ENCODE results near the gene FAM110D.

The FAM110D gene

GRCh38 chr1:26189331-26189730 is 30.5 kb downstream of the FAM110D start:
- DNase-seq (ENCODE audit: low spot score): no peak

GRCh38 chr1:26189751-26190275 is 30.9 kb downstream of the FAM110D start:
- no peak for DNase-seq (ENCODE audit: low spot score)

GRCh38 chr1:26190373-26190987 is 31.6 kb downstream of the FAM110D start, which contains the start of gene CATSPER4:
TSS of gene CATSPER4 (plus strand) at chr1:26190602. CDS start at chr1:26190628, 26 bp downstream.
- no peak for DNase-seq (ENCODE audit: low spot score)

- no peak for DNase-seq (ENCODE audit: low spot score)
Observed at GRCh38 chr1:26191739-26192138, 32.9 kb downstream of the FAM110D start.

DNA sequence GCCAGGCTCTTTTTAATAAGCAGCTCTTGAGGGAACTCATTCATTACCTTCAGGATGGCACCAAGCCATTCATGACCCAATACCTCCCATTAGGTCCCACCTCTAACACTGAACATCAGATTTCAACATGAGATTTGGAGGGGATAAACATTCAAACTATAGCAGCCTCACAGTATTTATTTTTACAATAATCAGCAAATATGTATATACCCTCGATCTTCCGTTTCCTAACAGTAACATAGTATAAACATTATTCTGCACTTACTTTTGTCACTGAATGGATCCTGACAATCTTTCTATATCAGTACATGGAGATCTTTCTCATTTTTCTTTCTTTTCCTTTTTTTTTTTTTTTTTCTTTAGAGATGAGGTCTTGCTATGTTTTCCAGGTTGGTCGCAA is 36.9 kb downstream of the FAM110D start:
- no peak for DNase-seq (ENCODE audit: low spot score)

- no peak for DNase-seq (ENCODE audit: low spot score)
Observed at GRCh38 chr1:26197301-26197700, 38.4 kb downstream of the FAM110D start.

DNA sequence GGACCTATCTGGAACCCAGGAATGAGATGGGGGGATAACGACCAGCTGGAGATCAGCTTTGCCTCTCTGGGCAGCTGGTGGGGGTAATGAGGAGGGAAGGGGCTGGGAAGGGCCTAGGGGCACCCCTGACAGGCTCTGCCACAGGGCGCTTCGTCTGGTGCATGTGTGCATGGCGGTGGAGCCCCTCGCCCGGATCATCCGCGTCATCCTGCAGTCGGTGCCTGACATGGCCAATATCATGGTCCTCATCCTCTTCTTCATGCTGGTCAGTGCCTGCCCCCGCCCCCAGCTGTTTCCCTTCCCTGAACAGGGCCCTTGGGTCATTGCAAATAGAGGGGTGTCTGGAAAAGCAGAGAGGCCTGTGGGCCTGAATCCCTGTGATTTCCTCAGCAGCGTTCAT is 38.9 kb downstream of the FAM110D start:
- no peak for DNase-seq (ENCODE audit: low spot score)

DNA sequence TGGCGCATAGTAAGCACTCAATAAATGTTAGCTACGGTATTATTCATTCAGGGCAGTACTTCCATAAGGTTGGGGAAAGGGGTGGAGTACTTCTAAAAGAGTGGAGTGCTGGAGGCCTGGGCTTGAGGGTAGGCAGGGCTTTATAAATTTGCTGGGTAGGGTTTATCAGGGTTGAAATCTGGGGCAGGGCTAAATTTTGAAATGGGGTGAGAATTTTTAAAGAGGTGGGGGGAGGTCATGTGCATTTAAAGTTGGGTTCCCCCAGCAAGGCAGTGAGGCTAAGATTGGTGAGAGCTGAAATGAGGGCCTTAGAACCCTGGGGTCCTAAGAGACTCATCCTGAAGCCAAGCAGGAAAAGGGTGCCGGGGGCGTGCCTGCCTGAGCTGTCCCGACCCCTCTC is 41.5 kb downstream of the FAM110D start:
- no peak for DNase-seq (ENCODE audit: low spot score)

DNA sequence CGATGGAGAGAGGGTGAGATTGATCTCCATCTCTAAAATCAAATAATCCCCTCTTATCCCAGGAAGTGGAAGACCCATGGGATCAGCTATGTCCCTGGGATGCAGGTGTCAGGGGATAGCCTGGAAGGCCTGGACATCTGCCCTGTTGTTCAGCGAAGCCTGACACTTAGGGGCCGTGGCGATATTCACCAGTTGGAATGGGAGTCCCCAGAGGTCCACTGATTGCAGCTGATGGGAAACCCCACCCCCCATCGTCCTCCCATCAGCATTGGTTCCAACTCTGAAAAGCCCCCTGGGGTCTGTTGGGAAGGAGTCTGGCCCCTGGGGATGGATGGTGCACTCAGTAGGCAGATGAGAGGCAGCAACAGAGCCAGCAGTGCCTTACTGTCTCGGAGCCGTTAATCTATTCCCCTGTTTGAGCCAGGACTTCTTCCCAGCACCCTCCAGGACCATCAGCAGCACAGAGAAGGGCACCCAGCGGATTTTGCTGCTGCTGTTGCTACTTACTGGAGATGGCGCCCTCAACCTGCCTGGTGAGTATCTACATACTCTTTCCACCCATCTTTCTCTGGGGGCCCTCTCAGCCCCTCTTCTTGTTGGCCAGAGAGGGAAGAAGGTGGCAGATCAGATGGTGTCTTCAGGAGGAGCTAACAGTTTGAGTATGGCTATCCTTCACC is 44.9 kb downstream of the FAM110D start:
- no peak for DNase-seq (ENCODE audit: low spot score)

- DNase-seq (ENCODE audit: low spot score): no peak
Observed at GRCh38 chr1:26210147-26210870, 51.4 kb downstream of the FAM110D start.

GRCh38 chr1:26212726-26213125 is 53.8 kb downstream of the FAM110D start:
- DNase-seq (ENCODE audit: low spot score): no peak

DNA sequence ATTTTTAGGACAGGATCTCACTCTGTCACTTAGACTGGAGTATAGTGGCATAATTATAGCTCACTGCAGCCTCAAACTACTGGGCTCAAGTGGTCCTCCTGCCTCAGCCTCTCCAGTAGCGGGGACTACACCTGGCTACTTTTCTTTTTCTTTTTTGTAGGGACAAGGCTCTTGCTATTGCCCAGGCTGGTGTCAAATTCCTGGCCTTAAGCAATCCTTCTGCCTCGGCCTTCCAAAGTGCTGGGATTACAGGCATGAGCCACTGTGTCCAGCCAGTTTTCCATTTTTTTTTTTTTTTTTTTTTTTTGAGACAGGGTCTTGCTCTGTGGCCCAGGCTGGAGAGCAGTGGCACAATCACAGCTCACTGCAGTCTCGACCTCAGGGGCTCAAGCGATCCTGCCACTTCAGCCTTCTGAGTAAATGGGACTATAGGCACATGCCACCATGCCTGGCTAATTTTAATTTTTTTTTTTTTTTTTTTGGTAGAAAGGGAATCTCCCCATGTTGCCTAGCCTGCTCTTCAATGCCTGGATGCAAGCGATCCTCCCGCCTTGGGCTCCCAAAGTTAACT is 54.5 kb downstream of the FAM110D start:
- DNase-seq (ENCODE audit: low spot score): no peak
